ENCODE data around the gene C1orf35.

The C1orf35 gene

GRCh38 chr1:228077565-228078330 is 25.4 kb downstream of the C1orf35 start:
- DNase-seq = no peak

GRCh38 chr1:228076796-228077430 is 26.2 kb downstream of the C1orf35 start:
- no peak for DNase-seq

- DNase-seq = no peak
Observed at GRCh38 chr1:228075801-228076271, 27.3 kb downstream of the C1orf35 start.

- peak; percentile 18 for DNase-seq
Observed at GRCh38 chr1:228074954-228075730, 28.0 kb downstream of the C1orf35 start.

- peak; percentile 72 for DNase-seq
Observed at GRCh38 chr1:228073857-228074545, 29.1 kb downstream of the C1orf35 start.

- no peak for DNase-seq
Observed at GRCh38 chr1:228073061-228073856, 29.9 kb downstream of the C1orf35 start.

GRCh38 chr1:228072658-228073043 is 30.5 kb downstream of the C1orf35 start:
- DNase-seq = no peak

- DNase-seq = no peak
Observed at GRCh38 chr1:228071839-228072657, 31.1 kb downstream of the C1orf35 start.

GRCh38 chr1:228070851-228071250 is 32.3 kb downstream of the C1orf35 start:
- no peak for DNase-seq

- no peak for DNase-seq
Observed at GRCh38 chr1:228070173-228070572, 33.0 kb downstream of the C1orf35 start.

GRCh38 chr1:228068359-228068758 is 34.8 kb downstream of the C1orf35 start:
- no peak for DNase-seq

- no peak for DNase-seq
Observed at GRCh38 chr1:228066891-228067654, 36.1 kb downstream of the C1orf35 start.

- DNase-seq = no peak
Observed at GRCh38 chr1:228066416-228066815, 36.7 kb downstream of the C1orf35 start.

GRCh38 chr1:228065543-228066347 is 37.4 kb downstream of the C1orf35 start:
- no peak for DNase-seq

- DNase-seq = no peak
Observed at GRCh38 chr1:228064741-228065542, 38.2 kb downstream of the C1orf35 start.

- no peak for DNase-seq
Observed at GRCh38 chr1:228064296-228064695, 38.8 kb downstream of the C1orf35 start.

GRCh38 chr1:228063251-228064191 is 39.6 kb downstream of the C1orf35 start:
- DNase-seq = no peak
